GM06990 (cell line): ENCODE data around the gene RTRAF.

Experiments
- DNase-seq: peaks from one replicate; pipeline ENCODE4 v3.0.0-alpha.2; 2011; ENCODE audit not compliant: insufficient read length; ENCODE audit errors: extremely low read depth
- H3K27me3 ChIP-seq: replicated peaks from 2 replicates; pipeline ENCODE4 v1.6.0; 2011; ENCODE audit warnings: low read length; ENCODE audit not compliant: control insufficient read depth, insufficient read depth
- H3K36me3 ChIP-seq: 2 replicates; pipeline ENCODE4 v1.5.1; 2011; ENCODE audit warnings: low read length; ENCODE audit not compliant: control insufficient read depth, insufficient read depth
- H3K4me3 ChIP-seq: replicated peaks from 2 replicates; pipeline ENCODE4 v1.5.1; 2011; ENCODE audit warnings: low read depth, mild to moderate bottlenecking, control low read depth, low read length
- TF ChIP-seq, protein P1 (sequence below): IDR thresholded peaks from 2 replicates; pipeline ENCODE4 v1.5.1; 2011; ENCODE audit warnings: low read length, control low read depth, mild to moderate bottlenecking, inconsistent platforms; ENCODE audit not compliant: insufficient read depth, poor library complexity, severe bottlenecking

The RTRAF gene

DNA sequence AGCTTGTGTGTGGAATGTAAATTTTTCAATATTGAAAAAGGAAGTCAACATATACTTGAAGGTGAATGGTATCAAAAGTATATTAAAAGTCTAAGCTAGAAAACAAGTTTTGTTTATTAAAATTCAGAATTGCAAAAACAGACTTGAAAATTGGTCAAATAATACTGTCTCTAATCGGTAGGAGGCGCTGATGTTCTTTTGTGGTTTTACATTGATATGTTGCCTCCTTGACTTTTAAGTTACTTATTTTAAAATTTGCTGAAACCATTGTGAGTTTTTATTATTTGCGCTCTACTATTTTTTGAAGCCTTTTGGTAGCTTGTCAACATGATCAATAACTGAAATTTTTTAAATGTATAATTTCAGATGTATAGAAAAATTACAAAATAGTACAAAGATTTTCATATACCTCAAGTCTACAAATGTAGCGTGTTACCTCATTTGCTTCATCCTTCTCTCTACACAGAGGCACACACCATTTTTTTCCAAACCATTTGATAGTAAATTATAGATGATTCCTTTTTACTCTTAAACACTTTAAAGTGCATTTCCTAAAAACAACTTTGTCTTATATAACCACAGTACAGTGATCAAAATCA lies 6.9 kb downstream of the RTRAF start:
- H3K4me3 ChIP-seq = no peak overlapping the region
- H3K27me3 ChIP-seq = no peaks in the 10 kb centered on the region
- TF ChIP-seq, protein P1, sequence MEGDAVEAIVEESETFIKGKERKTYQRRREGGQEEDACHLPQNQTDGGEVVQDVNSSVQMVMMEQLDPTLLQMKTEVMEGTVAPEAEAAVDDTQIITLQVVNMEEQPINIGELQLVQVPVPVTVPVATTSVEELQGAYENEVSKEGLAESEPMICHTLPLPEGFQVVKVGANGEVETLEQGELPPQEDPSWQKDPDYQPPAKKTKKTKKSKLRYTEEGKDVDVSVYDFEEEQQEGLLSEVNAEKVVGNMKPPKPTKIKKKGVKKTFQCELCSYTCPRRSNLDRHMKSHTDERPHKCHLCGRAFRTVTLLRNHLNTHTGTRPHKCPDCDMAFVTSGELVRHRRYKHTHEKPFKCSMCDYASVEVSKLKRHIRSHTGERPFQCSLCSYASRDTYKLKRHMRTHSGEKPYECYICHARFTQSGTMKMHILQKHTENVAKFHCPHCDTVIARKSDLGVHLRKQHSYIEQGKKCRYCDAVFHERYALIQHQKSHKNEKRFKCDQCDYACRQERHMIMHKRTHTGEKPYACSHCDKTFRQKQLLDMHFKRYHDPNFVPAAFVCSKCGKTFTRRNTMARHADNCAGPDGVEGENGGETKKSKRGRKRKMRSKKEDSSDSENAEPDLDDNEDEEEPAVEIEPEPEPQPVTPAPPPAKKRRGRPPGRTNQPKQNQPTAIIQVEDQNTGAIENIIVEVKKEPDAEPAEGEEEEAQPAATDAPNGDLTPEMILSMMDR = peak; percentile 58
- peaks cover 7% of the 10 kb centered on the region for H3K36me3 ChIP-seq
- DNase-seq = no peak

DNA sequence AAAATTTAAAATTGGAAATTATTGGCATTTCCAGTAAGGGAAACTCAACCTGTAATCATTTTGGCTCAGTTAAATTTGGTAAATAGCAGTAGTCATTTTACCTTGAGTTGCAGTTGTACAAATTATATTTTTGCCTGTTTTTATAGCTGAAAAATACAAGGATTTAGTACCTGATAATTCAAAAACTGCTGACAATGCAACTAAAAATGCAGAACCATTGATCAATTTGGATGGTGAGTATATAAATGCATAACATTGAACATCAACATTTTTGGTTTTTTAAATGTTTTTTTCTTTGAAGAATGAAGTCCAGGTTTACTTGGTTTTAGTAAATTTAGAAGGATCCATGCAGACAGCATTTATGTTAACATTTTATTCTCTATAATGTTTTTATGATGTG lies 9.0 kb downstream of the RTRAF start:
- no peak for DNase-seq
- Histone ChIP-seq H3K27me3 (no peaks in the 10 kb centered on the region), H3K4me3 (no peak overlapping the region), H3K36me3 (peaks cover 13% of the 10 kb centered on the region)
- TF ChIP-seq, protein P1 = no peak

DNA sequence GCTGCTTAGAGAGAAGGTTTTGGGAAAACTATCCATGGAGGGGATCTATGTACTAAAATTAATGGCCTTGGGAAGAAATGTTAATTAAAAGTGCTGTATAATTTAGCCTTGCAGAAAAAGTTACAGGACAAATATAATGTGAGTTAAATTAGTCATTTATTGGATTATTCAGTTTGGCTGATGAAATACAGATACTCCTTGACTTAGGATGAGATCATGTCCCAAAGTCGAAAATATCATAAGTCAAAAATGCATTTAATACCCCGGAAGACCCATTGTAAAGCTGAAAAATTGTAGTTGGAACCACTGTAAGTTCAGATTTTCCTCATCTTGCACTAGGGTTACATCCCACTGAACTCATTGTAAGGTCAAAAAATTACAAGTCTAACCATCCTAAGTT lies 9.7 kb downstream of the RTRAF start:
- H3K36me3 ChIP-seq = peaks cover 16% of the 10 kb centered on the region
- DNase-seq = no peak
- H3K4me3 ChIP-seq = no peak overlapping the region
- H3K27me3 ChIP-seq = no peaks in the 10 kb centered on the region
- TF ChIP-seq, protein P1 = no peak

DNA sequence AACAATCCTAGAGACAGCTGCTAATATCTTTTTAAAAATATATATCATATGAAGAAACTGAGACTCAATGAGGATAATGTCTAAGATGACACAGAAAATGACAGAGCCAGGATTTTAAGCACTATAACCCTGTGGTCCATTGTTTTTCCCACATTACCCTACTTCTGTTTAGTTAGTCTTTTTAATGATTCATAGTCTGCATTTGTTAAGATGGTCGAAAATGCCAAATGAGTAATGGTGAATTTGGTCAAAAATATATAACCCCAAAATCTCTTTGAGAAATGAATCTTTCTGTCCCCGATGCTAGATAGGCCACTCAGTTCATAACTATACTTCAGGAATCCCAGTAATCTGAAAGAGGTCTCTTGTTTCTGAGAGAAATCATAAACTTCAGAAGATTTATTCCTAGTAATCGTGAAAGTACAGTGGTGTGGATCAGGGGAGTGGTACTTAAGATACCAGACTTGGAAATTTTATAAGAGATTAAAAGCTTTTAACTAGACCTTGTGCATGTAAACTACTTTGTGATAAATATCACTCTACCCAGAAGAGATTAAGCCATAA lies 10.8 kb downstream of the RTRAF start:
- H3K4me3 ChIP-seq = no peak overlapping the region
- DNase-seq = no peak
- TF ChIP-seq, protein P1 = no peak
- H3K27me3 ChIP-seq = no peaks in the 10 kb centered on the region
- peaks cover 18% of the 10 kb centered on the region for H3K36me3 ChIP-seq

DNA sequence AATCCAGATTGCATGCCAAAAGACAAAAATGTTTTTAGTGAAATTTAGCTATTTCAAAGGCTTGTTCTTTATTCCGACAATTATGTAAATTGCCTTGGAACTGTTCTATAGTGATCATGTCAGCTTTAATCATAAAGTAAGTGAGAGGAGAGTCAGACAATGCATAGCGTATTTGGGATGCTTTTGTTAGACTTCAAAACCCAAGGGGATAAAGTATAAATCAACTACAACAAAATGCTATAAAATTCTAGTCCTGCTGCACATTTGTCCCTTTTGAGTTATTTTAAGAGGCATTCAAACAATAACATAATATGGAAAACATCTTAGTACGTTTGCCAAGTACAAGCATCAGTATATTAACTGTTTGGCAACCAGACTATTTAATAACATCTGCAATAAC lies 11.3 kb downstream of the RTRAF start:
- no peak for DNase-seq
- no peaks in the 10 kb centered on the region for H3K27me3 ChIP-seq
- peaks cover 17% of the 10 kb centered on the region for H3K36me3 ChIP-seq

More for the DNA sequence above, 11.3 kb downstream of the RTRAF start:
- H3K4me3 ChIP-seq = no peak overlapping the region
- TF ChIP-seq, protein P1 = no peak
